ENCODE measurements around the gene POLR2I. TPM values are rescaled to one million over a fixed set of nuclear protein-coding genes. Genes with fewer than 3 reads are reported as not detected.

Gene POLR2I
- total RNA-seq, 1 experiment from 2014 or later = 92.2 TPM

DNA sequence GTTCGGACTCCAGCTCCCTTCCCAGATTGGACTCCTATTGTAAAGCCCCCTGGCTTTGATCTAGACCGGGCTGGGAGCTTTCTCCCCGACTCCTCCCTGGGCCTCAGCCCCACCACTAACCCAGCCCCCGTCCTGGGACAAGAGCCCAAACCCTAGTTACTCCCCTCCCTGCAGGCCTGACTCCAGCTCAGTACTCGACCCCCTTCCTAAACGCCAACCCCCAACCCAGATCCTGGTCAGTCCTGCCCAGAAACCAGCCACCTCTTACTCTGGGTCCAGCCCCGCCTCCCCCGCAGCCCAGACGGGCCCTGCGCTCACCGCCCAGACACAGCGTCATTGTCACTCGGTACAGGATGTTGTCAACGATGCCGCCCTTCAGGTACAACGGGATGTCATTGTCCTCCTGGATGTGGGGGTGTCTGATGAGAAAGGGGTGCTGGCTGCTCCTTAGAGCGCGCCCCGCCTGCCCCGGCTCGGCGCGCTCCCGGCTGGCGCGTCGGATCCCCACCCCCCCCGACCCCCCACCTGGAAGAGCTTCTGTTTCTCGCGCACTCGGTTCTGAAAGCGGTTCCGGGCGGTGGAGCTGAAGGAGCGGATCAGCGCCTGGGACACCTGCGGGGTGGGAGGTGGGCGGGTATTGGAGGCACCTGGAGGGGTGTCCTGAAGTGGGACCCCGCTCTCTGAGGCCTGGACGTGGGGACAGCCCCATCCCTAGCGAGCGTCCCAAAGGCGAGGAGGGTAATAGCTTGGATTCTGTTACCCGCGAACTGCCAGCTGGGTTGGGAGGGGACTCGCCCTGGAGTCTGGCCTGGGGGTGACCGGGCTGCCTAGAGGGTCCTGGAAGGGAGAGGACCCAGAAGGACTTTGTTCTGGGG lies 36.7 kb upstream of the POLR2I start:
- Histone ChIP-seq H3K4me3 (no peak overlapping the region), H4K20me1 (ENCODE audit: insufficient read depth) (peaks cover 4% of the 10 kb centered on the region), H3K36me3 (ENCODE audit: low read depth) (peaks cover 10% of the 10 kb centered on the region; the same call in 1 of the 2 replicates), H3K4me2 (no peak overlapping the region), H3K9me3 (ENCODE audit: insufficient read depth, low read depth) (no peaks in the 10 kb centered on the region), H2AFZ (no peak overlapping the region), H3K4me1 (replicated peaks; ENCODE audit: insufficient read depth) (no peaks in the 10 kb centered on the region), H3F3A (ENCODE audit: insufficient read depth, low read depth) (peaks cover 16% of the 10 kb centered on the region; the same call in 1 of the 2 replicates), H3K27me3 (ENCODE audit: insufficient read depth, low read depth) (no peaks in the 10 kb centered on the region), H3K9me2 (ENCODE audit: insufficient read depth) (no peaks in the 10 kb centered on the region), H3K27ac (no peak overlapping the region), H3K79me2 (ENCODE audit: low read depth) (no peaks in the 10 kb centered on the region)
- ChIA-PET POLR2A (ENCODE audit: unreplicated experiment) (no interaction called here), CTCF (no interaction called here)
- no TSS peak for BruUV-seq (replicated peaks)
- no peak for DNase-seq
- intact Hi-C loops (cut with micrococcal nuclease; ENCODE audit: unreplicated experiment) = no loop called here
- no peak for TF ChIP-seq CTCF (conservative IDR thresholded peaks at IDR 0.05)
- no peak for TF ChIP-seq EZH2 (IDR thresholded peaks at IDR 0.05; ENCODE audit: low read depth)

DNA sequence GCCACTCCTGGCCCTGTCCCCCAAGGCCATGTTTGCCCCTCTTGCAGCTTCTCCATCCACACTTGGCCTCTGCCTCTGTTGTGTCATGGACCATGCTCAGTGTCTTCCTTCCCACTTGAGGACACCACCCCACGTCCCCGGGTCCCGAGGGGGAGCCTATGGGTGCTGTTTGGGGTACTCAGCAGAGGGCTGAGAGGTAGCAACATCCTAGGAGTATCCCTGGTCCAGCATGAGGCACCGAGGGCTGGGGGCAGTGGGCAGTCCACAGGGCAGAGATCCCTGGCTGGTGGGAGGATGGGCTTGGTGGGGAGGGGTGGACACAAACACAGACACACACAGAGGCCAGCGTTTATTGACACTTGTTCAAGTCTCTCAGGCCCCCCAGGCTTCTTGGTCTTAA lies 35.9 kb upstream of the POLR2I start:
- no peaks in the 10 kb centered on the region for H3K27me3 ChIP-seq (ENCODE audit: insufficient read depth, low read depth)
- peaks cover 18% of the 10 kb centered on the region for H3K36me3 ChIP-seq (ENCODE audit: low read depth)
- no peak overlapping the region for H3K4me3 ChIP-seq
- H3K27ac ChIP-seq = no peak overlapping the region
- H3K9me3 ChIP-seq (ENCODE audit: insufficient read depth, low read depth) = no peaks in the 10 kb centered on the region
- TF ChIP-seq CTCF (conservative IDR thresholded peaks at IDR 0.05) (no peak), EZH2 (IDR thresholded peaks at IDR 0.05; ENCODE audit: low read depth) (no peak)
- peaks cover 18% of the 10 kb centered on the region; the same call in 1 of the 2 replicates for H3F3A ChIP-seq (ENCODE audit: insufficient read depth, low read depth)
- H2AFZ ChIP-seq = no peak overlapping the region
- ChIA-PET POLR2A (ENCODE audit: unreplicated experiment) (no interaction called here), CTCF (no interaction called here)
- DNase-seq = no peak
- intact Hi-C loops (cut with micrococcal nuclease; ENCODE audit: unreplicated experiment) = no loop called here
- no TSS peak for BruUV-seq (replicated peaks)
- no peaks in the 10 kb centered on the region for H3K79me2 ChIP-seq (ENCODE audit: low read depth)
- peaks cover 4% of the 10 kb centered on the region for H4K20me1 ChIP-seq (ENCODE audit: insufficient read depth)
- no peak overlapping the region for H3K4me2 ChIP-seq
- no peaks in the 10 kb centered on the region for H3K4me1 ChIP-seq (replicated peaks; ENCODE audit: insufficient read depth)
- H3K9me2 ChIP-seq (ENCODE audit: insufficient read depth) = no peaks in the 10 kb centered on the region

DNA sequence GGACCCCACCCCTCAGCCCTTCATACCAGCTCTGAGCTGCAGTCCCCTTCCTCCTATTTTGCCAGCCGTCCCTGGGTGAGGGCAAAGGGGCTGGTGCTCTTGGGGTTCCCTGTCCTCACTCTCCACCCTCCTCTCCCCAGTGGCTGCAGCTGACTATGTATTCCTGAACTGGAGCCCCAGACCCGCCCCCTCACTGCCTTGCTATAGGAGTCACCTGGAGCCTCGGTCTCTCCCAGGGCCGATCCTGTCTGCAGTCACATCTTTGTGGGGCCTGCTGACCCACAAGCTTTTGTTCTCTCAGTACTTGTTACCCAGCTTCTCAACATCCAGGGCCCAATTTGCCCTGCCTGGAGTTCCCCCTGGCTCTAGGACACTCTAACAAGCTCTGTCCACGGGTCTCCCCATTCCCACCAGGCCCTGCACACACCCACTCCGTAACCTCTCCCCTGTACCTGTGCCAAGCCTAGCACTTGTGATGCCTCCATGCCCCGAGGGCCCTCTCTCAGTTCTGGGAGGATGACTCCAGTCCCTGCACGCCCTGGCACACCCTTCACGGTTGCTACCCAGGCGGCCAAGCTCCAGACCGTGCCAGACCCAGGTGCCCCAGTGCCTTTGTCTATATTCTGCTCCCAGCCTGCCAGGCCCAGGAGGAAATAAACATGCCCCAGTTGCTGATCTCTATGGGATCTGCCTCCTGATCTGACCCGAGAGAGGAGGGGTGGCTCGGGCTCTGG lies 35.2 kb upstream of the POLR2I start:
- Histone ChIP-seq H2AFZ (no peak overlapping the region), H3K27ac (no peak overlapping the region), H3K4me3 (no peak overlapping the region), H3K9me3 (ENCODE audit: insufficient read depth, low read depth) (no peaks in the 10 kb centered on the region), H3K4me2 (no peak overlapping the region), H3K4me1 (replicated peaks; ENCODE audit: insufficient read depth) (no peaks in the 10 kb centered on the region), H3K9me2 (ENCODE audit: insufficient read depth) (no peaks in the 10 kb centered on the region), H3F3A (ENCODE audit: insufficient read depth, low read depth) (peaks cover 25% of the 10 kb centered on the region; the same call in 1 of the 2 replicates), H3K36me3 (ENCODE audit: low read depth) (peaks cover 23% of the 10 kb centered on the region), H3K27me3 (ENCODE audit: insufficient read depth, low read depth) (no peaks in the 10 kb centered on the region), H4K20me1 (ENCODE audit: insufficient read depth) (peaks cover 11% of the 10 kb centered on the region), H3K79me2 (ENCODE audit: low read depth) (no peaks in the 10 kb centered on the region)
- ChIA-PET POLR2A (ENCODE audit: unreplicated experiment) (interaction anchor here (0.8 kb wide), 1 partner anchor 17 kb away, joined by 5 read pairs; no protein-coding TSS in a partner anchor), CTCF (no interaction called here)
- DNase-seq = no peak
- no peak for TF ChIP-seq EZH2 (IDR thresholded peaks at IDR 0.05; ENCODE audit: low read depth)
- no peak for TF ChIP-seq CTCF (conservative IDR thresholded peaks at IDR 0.05)
- intact Hi-C loops (cut with micrococcal nuclease; ENCODE audit: unreplicated experiment) = no loop called here
- BruUV-seq (replicated peaks) = TSS peak; percentile 50
